Retinal pigment epithelial cell (primary cell): ENCODE measurements around the gene TDRD7.
A peak's percentile ranks its signal among the peaks of the same experiment; 100 is the strongest.

Source experiments
- DNase-seq: peaks from one replicate; pipeline ENCODE4 v3.0.0-alpha.2; 2010; ENCODE audit warnings: low read depth
- H3K4me3 ChIP-seq: 2 replicates; pipeline ENCODE4 v1.5.1; 2011; ENCODE audit warnings: mild to moderate bottlenecking, low read length, control low read depth, moderate library complexity
- CTCF ChIP-seq: conservative IDR thresholded peaks from 2 replicates; pipeline ENCODE4 v1.5.1; 2011; ENCODE audit warnings: low read depth, low read length, control low read depth, inconsistent platforms

TDRD7 gene

GRCh38 chr9:97411789-97412625, at the start of gene TDRD7:
Gene TDRD7 (plus strand): TSS chr9:97412096. CDS start chr9:97428466, 16,370 bp downstream.
- DNase-seq: no peak
- TF ChIP-seq CTCF: peak; percentile 90
- H3K4me3 ChIP-seq: peak within 1 kb of the TSS; percentile 62

GRCh38 chr9:97362777-97363545, 48.9 kb upstream of the TDRD7 start:
- no peak overlapping the region for H3K4me3 ChIP-seq
- DNase-seq: no peak
- TF ChIP-seq CTCF: no peak

GRCh38 chr9:97363661-97364299, 48.1 kb upstream of the TDRD7 start:
- TF ChIP-seq CTCF: no peak
- H3K4me3 ChIP-seq: no peak overlapping the region
- DNase-seq: no peak

GRCh38 chr9:97364769-97365490, 47.0 kb upstream of the TDRD7 start:
- H3K4me3 ChIP-seq: no peak overlapping the region
- no peak for TF ChIP-seq CTCF
- DNase-seq: no peak

- TF ChIP-seq CTCF: no peak
- DNase-seq: no peak
- H3K4me3 ChIP-seq: no peak overlapping the region
Measured at GRCh38 chr9:97365634-97366033, 46.3 kb upstream of the TDRD7 start.

- DNase-seq: no peak
- TF ChIP-seq CTCF: no peak
- no peak overlapping the region for H3K4me3 ChIP-seq
Measured at GRCh38 chr9:97366476-97366875, 45.4 kb upstream of the TDRD7 start.
